ENCODE data around the gene CRYBB1.

CRYBB1 gene
- 0 reads per million in 2 donors for total RNA-seq

DNA sequence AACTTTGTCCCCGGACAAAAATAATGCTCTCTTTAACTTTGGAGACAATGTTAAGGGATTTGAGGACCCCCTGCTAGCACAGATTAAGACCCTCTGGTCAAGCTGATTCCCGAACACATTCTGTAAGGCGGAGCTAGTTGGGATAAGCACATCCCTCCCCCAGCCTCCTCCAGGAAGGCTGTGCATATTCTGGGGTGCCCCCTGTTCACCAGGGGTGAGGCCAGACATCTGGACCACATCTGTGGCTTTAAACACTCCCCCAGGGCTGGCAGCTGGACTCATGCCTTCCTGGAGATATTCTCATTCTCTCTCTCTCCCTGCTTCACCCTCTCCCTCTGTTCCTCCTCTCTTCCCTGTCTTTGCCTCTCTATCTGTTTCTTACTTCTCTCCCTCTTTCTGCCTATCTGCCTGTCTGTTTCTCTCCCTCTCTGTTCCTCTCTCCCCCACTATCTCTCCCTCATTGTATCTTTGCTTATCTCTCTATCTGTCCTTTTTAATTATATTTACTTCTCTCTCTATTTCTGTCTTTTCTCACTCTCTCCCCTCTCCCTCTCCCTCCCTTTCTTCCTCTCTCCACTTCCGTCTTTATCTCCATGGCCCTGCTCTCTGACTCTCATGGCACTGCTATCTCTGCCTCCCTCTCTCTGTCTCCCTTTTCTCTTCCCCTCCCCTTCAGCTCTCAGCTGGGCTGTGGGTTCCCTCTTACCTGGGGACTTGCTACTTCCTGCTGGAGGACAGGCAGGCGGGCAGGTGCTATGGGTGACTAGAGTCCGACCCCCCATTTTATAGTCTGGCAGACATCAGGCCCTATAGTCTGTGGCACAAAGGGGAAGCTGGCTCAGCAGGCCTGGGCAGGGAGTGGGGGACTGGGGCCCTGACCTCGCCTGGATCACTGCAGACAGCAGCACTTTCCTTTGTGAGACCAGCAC is at the start of gene CRYBB1:
TSS of gene CRYBB1 (minus strand) at position 757 of the 929 bp plus-strand sequence. CDS start 1,708 bp downstream, outside the sequence.
- no peak for DNase-seq

DNA sequence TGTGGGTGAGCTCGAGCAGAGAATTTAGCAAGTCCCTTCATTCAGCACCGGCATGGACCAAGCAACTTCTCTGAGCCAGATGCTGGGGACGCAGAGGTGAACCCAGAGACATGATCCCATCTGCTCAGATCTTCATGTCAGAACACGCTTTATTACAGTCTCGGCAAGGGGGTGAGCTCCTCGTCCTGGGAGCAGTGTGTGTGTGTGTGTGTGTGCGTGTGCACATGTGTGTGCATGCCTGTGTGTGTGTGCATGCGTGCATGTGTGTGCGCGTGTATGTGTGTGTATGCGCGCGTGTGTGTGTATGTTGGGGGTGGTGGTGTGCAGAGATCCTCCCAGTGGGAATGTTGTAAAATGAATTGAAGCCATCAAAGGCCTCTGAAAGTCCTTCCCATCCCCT is 49.3 kb upstream of the CRYBB1 start:
- no peak for DNase-seq

DNA sequence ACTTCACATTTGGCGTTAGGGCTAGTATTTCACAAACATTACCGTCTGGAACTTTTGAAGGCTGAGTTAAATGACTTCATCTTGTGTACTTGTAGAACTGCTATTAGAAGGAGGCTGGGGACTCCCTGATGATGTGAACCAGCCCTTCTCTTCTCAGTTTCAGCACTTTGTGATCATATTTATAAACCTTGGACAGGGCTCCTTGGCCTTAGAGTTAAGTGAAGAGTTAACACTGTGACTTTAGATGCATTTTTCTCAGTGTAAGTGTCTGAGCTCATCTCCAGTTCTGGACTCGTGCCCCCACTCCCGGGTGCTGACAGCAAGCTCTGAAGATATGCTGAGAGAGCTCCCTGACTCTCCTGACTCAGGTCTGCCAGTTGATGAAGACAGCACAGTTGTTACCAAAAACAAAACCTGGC is 48.0 kb upstream of the CRYBB1 start:
- DNase-seq = no peak

DNA sequence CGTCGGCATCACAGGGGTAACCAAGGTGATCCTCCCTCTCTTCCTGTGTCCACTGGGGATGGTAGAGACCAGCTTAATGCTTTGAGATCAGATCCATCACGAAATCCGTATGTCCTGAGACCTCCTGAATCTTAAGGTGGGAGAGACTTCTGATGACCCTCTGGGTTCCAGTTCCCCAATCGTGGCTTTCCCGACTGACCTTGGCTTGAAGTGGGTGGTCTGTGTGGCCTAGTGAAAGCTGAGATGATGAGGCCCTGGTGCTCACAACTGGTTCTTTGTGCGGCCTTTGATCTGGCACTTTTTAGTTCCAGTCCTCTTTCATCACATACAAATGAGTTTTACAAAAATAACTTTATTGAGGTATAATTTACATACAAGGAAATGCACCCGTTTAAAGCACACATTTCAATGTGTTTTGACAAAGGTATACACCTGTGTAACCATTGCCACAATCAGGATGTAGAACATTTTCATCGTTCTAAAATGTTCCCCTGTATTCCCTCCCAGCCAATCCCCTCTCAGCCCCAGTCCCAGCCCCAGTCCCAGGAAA is 45.6 kb upstream of the CRYBB1 start:
- DNase-seq = no peak

DNA sequence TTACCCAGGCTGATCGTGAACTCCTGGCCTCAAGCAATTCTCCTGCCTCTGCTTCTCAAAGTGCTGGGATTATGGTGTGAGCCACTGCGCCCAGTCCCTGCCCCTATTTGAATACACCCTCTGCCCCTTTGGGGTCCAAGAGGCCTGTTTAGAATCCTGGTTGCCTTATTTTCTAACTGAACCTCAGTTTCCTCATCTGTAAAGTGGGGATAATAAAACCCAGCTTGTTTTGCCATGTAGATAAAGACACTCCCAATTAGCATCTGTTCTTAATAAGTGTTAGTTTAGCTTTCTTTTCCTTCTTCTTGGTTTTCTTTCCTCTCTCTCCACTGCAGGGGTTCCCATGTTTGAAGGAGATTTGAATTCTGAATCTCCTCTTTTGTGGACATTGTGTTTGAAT is 44.3 kb upstream of the CRYBB1 start:
- no peak for DNase-seq

DNA sequence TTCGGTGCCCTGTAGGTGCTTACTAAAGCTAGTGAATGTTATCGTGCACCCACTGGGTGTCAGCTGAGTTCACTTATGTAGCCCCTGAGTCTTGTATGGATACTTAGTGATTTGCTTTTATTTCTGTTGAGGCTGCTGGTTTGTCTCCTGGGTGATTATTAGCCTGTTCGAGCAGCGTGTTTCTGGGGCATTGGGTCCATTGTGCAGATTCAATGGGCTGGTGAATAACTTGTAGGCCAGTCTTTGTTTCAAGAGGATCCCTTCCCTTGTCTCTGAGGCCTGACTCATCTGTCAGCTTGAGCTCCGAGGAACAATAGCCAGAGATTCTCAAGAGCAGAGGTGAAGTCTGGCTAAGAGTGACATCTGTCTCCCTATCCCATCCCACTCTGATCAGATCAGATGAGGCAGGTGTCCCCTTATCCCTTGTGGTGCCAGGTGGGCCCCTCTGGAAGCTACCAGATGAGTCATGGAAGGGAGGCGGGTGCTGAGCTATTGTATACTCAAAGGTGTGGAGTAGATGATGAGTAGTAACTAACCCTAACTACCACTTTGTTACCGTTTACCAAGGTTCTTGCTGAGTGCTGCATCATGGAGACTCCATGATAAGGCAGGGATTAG is 43.2 kb upstream of the CRYBB1 start:
- no peak for DNase-seq

DNA sequence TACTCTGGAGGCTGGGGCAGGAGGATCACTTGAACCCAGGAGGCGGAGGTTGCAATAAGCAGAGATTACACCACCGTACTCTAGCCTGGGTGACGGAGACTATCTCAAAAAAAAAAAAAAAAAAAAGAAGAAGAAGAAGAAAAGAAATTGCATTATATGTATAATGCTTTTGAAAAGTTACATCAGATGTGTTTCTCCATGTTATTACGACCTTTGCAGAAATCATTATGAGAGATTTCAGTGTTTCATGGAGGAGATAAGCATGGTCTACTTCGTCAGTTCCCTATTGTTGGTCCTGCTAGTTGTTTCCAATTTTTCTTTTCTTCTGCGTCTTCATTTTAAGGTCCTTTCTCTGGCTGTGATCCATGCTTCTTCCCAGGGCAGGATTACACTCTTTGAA is 42.5 kb upstream of the CRYBB1 start:
- DNase-seq = no peak

DNA sequence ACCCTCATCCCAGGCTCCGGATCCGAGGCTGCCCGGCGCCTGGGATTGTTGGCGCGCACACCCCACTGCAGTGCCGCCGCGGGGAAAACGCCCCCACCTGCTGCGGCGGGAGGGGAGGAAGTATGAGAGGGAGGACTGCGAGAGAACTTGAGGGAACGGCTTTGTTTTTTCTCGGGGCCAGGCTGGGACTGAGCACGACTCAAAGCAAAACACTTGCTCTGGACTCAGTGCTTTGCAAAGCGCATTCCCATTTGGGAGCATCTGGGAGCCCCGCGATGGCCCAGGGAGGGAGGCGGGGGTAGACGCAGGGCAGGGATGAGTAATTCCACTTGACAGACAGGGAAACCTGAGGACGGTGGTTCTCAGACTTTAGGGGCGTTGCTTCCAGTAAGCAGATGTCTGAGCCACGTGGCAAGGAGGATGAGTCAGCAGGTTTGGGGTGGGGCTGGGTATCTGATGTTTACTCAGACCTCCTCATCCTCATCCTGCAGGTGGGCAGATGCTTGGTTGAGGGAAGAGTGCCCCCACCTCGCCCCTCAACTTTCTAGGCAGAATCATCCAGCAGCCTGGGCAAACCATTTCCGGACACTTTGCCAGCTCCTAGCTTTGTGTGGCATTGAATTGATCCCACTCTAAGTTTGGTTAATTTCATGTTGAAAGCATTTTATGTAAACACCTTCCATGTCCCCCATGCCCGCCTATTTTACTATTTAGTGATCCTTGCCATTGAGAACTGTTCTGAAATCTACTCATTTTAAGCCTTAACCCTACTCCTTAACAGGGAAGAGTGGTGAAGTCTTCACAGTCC is 41.0 kb upstream of the CRYBB1 start:
- peak in 4 of 5 experiments; percentile 48 to 90 (median 64) for DNase-seq

DNA sequence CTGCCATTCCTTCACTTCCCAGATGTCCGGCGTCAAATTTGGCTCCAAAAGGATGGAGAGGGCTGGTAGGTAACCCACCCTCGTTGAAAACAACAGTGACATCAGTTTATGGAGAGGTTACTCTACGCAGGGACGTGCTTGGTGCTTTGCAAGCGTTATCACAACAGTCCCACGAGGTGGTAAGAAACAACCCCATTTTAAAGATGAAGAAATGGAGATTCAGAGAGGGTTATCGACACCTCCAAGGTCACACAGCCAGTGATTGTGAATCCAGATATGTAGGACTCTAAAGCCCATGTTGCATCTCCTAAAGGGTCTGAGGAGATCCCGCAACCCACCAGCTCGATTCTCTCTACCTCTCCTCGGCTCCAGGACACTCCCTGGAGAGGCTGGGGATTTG is 40.3 kb upstream of the CRYBB1 start:
- peak in 1 of 5 experiments; percentile 65 for DNase-seq

DNA sequence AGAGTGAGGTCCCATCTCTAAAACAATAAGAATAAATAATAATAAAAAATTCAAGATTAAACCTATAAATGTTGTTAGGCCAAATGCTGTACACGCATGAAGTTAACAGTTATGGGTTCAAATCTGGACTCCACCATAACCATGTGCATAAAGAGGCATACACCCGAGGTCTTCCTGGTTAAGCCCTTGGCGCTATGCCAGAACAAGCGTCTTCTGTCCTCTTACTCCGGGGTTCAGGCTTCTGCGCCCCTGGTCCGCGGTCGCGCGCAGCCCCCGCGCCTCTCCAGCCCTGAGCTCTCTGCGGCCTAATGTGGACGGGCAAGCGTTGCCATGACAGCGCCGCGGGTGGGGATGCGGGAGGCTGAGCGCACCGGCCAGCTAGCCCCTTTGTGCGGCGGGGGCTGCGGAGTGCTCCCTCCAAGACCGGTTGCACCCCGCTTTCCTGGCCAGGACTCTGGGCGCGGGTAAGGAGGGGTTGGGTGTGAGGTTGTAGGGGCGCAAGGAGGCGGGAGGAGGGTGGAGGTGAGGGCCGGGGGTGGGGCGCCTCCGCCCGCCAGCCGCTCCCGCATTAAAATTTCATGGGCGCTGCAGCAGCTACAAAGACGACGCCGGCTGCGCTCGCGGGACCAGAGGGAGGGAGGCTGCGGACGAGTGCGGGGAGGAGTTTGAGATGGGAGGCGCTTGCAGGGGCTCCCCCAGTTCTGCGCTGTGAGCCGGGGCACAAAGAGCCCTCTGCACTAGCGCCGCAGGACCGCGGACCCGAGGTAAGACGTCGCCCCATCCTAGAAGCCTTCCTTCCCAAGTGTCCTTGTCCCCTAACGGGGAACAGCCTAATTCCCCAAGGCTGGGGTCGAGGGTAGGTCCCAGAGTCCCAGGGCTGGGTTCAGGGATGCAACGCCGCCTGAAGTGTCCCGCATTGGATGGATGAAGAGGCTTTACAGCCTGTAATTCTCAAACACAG is 39.3 kb upstream of the CRYBB1 start, which contains the start of gene MIAT:
TSS of gene MIAT (plus strand) at position 698 of the 961 bp plus-strand sequence.
- DNase-seq = peak; percentile 53 to 85 (median 55)

DNA sequence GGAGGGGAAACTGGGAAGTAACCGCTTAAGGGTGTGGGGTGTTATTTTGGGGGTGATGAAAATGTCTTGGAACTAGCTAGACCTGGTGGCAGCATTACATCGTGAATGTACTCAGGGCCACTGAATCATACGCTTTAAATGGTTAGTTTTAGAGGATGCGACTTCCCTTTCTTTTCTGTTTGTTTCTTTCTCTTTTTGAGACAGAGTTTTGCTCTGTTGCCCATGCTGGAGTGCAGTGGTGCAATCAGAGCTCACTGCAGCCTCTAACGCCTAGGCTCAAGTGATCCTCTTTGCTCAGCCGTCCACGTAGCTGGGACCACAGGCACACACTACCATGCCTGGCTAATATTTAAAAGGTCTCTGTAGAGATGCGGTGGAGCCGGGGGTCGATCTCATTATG is 34.0 kb upstream of the CRYBB1 start:
- no peak for DNase-seq

DNA sequence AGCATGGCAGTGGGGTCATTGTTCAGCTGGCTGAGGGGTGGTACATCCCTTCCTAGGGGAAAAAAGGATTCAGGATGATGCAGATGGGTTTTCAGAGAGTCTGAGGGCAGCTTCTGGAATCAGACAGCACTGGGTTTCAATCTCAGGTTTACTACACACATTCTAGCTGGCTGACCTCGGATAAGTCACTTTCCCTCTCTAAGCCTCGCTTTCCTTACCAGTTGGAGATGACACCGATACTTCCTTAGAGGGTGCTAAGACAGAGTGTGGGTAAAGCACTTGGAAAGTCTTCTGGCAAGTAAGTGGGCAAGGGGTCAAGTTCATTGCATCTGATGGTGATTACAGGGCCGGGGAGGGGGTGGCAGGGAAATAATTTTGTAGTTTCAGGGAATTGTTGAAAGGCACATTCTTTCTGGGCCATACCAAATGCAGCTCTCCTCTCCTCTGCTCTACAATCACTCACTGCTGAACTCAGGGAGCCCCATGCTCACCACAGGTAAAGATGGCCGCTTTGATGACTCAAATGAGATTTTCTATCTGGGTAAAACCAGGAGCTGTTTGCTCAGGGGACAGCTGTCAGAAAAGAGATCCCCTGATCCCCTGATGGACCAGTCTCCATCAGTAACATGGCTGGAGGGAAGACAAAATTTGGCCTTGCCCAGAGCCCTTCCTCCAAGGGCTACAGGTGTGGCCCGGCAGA is 33.0 kb upstream of the CRYBB1 start:
- DNase-seq = peak in 1 of 5 experiments; percentile 60

DNA sequence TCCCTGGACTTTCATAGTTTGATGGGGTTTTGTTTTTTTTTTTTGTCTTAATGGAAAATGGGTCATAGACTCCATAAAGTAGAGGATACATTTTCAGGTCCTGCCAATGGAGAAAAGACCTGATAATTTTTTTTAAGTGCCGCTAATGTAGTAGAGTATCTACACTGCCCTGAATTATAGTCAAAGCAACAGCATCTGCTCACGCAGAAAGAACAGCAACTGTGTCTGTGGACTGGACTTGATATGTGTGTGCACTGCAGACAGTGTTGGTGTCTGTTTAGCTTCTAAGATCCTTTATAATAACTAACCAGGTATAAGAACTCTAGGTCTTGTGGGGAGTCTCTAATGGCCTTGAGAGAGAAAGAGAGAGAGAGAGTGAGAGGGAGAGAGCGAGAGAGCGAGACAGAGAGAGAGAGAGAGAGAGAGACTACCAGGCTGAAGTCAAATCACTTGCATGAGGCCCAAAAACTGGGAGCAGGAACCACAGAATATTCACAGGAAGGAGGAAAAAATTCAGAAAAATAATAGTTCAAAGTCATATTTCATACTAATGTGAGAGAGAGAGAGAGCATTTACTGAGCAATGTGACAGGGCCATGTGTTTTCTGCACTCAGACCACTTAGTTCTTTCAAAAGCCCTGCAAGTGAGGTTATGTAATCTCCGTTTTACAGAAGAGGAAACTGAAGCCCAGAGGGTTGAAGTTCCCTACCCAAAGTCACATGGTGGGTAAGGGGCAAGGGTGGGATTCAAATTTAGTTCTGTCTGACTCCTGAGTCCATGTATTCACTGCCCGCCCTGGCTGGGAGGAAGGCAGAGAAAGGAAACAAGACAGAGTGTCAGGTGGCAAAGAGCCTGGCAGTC is 30.9 kb upstream of the CRYBB1 start:
- no peak for DNase-seq

DNA sequence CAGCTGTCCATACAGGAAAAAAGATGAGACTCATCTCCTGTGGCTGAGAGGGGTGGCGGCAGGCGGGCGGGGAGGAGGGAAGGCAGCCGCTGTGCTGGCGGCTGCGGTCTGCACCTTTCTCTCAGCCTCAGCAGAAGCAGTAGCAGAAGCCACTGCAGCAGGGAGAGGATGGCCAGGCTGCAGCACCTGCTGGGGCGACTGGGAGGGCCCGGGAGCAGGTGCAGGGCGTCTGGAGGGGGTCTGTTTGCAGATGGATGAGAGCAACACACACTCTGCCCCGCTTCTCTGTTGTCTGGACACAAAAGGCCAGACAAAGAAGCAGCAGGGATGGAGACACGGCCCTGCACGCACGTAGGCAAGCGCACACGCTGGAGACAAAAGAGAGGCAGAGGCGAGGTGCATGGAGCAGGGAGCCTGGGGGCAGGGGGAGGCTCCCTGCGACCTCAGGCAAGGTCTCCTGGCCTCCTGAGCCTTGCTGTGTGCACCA is 30.2 kb upstream of the CRYBB1 start:
- DNase-seq = peak in 1 of 5 experiments; percentile 76

DNA sequence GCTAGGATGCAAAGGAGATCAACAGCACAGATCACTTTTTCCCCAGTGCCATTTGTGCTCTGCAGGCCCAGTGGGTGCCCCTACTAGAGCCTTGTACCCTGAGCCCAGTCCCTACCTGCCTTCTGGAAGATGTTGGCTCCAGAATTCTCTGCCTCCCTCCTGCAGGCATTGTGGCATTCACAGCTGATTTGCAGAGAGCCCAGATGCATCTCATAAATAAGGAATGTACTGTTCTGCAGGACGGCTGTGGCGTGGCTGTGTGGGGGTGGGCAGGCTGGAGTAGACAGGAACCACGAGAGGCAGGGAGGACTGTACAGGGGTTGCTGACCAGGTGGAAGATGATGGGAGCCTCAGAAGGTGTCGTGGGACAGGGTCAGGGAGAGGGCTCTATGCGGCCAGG is 28.3 kb upstream of the CRYBB1 start:
- DNase-seq = no peak

DNA sequence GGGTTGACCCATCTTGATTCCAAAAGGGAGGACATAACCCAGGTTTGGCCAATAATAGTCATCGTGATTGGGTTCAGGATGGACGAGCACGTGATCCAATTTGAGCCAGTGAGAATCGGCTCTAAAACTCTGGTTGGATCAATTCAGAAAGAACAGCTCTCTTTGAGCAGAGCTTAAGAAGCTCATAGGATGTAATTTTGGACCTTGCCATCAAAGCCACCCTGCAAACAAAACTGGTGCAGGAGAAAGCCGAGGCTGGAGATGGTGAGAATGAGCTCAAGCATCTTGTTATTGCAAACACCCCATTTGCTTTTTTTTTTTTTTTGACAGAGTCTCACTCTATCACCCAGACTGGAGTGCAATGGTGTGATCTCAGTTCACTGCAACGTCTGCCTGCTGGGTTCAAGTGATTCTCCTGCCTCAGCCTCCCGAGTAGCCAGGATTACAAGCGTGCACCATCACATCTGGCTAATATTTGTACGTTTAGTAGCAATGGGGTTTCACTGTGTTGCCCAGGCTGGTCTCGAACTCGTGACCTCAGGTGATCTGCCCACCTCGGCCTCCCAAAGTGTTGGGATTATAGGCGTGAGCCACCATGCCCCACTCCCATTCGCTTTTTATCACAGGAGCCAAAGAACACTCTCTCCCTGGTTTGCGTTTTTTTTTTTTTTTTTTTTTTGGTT is 25.7 kb upstream of the CRYBB1 start:
- DNase-seq = peak in 2 of 5 experiments; percentile 25 to 35

DNA sequence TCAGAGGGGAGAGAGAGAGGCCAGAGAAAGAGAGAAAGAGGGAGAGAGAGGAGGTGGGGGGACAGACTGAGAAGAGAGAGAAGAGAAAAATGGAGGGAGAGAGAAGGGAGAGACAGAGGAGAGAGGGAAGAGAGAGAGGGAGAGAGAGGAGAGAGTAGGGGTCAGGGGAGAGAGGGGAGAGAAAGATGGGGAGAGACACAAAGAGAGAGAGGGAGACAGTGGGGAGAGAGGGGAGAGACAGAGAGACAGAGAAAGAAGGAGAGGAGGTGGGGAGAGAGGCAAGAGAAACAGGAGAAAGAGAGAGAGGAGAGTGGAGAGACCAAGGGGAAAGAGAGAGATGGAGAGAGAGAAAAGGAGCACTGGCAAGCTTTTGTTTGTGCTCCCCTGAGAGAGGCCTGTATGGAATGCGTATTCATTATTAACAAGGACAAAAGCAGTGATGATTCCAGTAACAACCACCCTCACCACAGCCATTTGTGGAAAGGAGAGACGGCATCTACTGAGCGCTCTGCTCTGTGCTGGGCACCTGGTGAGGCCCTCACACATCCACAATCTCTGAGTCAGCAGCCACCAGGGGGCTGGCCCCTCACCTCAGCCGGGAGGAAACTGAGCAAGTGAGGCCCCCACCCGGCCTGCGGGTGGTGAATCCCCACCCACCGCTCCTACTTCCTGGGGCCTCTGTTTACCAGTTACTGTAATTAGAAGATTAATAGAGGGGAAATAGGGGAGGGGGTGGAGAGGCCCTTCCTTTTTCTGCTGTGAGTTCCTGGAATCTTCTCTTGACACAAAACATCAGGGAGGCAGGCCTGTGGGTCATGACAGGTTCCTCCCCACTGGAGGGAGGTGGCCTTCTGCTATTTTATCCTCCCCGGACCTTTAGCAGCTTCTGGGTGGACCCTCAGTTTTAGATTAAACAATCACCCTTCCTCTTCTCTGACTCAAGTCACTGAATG is 24.9 kb upstream of the CRYBB1 start:
- peak in 4 of 5 experiments; percentile 57 to 88 (median 71) for DNase-seq

DNA sequence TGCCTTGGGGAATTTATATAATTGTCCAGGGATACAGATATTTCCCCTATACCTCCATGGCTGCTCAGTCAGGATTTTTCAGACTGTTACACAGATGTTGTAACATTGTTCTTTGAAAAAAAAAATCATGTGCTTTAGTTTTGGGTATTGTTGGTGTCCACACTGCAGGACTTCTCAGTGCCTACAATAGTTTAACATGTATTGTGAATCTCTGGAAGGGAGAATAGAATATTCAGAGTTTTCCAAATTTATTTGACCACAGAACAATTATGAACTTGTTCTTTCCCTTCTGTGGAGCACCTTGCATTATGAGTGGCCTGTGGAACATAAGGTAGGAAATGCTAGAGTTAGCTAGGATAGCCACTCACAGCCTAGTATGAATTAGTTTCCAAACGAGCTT is 18.5 kb upstream of the CRYBB1 start:
- DNase-seq = no peak

Measured in T-helper 2 cell (primary cell).